WI38 (cell line): Measurements from ENCODE around the gene HHLA2.

ENCODE experiments used
- H3K4me3 ChIP-seq: 2 replicates; pipeline ENCODE4 v1.5.1; 2011; ENCODE audit warnings: low read depth, mild to moderate bottlenecking, control low read depth, low read length
- TF ChIP-seq, protein P1 (sequence below): IDR thresholded peaks from 2 replicates; pipeline ENCODE4 v1.5.1; 2012; ENCODE audit warnings: low read depth, mild to moderate bottlenecking, control low read depth, low read length

HHLA2 gene

DNA sequence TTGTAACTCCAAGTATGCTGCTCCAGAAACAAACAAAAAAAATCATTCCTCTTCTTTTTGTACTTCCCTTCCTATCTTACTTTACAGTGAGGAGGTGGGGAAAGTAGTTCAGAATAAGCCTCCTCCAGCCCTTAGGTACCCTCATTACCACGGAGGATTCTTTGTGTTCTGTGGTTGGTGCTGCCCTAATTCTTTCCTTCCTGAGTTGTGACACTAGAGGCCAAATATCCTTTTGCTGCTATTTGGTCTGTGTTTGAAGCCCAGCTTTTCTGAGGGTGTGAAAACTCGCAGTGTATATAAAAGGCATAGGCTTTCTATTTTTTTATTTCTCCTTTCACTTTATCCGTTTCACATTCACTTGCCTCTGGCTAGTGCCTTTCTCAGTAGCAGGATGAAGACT lies 98.2 kb downstream of the HHLA2 start:
- TF ChIP-seq, protein P1, sequence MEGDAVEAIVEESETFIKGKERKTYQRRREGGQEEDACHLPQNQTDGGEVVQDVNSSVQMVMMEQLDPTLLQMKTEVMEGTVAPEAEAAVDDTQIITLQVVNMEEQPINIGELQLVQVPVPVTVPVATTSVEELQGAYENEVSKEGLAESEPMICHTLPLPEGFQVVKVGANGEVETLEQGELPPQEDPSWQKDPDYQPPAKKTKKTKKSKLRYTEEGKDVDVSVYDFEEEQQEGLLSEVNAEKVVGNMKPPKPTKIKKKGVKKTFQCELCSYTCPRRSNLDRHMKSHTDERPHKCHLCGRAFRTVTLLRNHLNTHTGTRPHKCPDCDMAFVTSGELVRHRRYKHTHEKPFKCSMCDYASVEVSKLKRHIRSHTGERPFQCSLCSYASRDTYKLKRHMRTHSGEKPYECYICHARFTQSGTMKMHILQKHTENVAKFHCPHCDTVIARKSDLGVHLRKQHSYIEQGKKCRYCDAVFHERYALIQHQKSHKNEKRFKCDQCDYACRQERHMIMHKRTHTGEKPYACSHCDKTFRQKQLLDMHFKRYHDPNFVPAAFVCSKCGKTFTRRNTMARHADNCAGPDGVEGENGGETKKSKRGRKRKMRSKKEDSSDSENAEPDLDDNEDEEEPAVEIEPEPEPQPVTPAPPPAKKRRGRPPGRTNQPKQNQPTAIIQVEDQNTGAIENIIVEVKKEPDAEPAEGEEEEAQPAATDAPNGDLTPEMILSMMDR = no peak

GRCh38 chr3:108396336-108396735 lies 100.0 kb downstream of the HHLA2 start:
- no peak overlapping the region for H3K4me3 ChIP-seq
- TF ChIP-seq, protein P1 = no peak

More for the DNA sequence above, 98.2 kb downstream of the HHLA2 start:
- H3K4me3 ChIP-seq = no peak overlapping the region

GRCh38 chr3:108398510-108398909 lies 102.2 kb downstream of the HHLA2 start:
- H3K4me3 ChIP-seq = no peak overlapping the region
- TF ChIP-seq, protein P1 = no peak

DNA sequence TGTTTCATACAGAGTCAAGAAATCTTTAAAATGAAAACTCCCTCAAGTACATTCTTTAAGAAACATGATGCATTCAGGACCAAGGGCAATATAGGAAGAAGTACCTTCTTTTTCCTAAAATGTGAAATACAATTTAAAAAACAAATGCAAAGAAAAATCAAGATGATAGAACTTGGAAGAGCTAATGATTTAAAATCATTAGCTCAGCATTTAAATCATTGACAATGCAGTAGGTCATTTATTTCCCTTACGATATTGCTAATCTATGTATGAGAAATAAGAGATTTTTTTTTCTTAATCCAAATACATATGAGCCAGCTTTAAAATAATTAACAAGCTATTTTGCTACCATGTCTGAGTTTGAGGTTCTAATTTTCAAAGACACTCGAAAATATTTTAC lies 105.5 kb downstream of the HHLA2 start:
- TF ChIP-seq, protein P1 = no peak
- H3K4me3 ChIP-seq = no peak overlapping the region

- TF ChIP-seq, protein P1 = no peak
- no peak overlapping the region for H3K4me3 ChIP-seq
These were observed 106.8 kb downstream of the HHLA2 start for GRCh38 chr3:108403198-108403597.

GRCh38 chr3:108403686-108404345 lies 107.5 kb downstream of the HHLA2 start:
- H3K4me3 ChIP-seq = no peak overlapping the region
- TF ChIP-seq, protein P1 = no peak

- TF ChIP-seq, protein P1 = no peak
- H3K4me3 ChIP-seq = no peak overlapping the region
These were observed 108.0 kb downstream of the HHLA2 start for GRCh38 chr3:108404368-108404767.
